Anterior cingulate cortex (tissue), 58 donors: ENCODE results near the gene GABRB1.

Source experiments
- DNase-seq, 58 donors: peaks; one replicate each; lab custom pipeline; 2025; lab: John Stamatoyannopoulos, UW

Gene GABRB1

DNA sequence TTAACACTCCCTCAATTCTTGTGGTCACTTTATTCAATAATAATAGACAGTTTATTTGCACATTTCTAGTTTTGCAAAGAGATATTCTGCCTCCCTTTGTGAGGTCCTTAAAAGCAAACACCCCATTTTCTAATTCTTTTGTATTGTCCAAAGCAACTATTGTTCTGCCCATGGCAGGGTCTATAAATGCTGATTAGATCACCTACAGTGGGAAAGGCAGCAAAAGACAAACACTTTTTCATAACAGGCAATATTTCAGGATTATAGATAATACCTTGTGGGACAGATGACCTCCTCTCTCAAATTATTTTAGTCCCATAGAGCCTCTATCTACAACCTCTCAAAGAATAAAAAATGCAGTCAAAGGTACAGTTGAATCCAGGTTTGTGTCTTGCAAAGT is 403.6 kb downstream of the GABRB1 start:
- DNase-seq = no peak

DNA sequence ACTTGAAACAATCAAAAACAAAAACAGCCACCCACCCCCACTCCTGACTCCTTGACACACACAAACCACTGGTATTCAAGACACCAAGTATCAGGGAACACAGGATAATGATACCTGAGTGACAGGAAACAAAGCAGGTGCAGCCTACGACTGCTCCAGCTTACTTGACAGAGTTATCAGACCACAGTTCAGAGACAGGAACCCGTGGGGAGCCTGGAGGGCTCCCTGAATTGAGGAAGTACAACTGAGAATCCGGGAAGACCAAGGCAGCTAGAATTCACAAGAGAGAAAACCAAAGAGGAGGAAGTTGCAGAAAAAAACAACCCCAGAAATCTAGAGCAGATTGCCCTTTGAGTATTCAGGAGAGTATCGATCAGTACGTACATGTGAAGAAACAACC is 411.6 kb downstream of the GABRB1 start:
- DNase-seq = peak in 8 of 58 donors; percentile 0 to 23 (median 5)

DNA sequence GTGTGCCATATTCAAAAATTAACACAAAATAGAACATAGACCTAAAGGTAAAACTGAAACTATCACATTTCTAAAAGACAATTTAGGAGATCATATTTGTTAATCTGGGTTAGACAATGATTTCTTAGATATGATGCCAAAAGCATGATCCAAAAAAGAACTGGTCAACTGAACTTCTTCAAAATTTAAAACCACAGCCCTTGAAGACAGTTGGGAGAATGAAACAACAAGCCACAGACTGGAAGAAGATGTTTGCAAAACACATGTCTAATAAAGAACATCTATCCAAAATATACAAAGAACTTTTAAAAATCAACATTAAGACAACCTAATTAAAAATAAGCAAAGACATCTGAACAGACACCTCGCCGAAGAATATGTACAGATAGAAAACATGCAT is 412.7 kb downstream of the GABRB1 start:
- no peak for DNase-seq

DNA sequence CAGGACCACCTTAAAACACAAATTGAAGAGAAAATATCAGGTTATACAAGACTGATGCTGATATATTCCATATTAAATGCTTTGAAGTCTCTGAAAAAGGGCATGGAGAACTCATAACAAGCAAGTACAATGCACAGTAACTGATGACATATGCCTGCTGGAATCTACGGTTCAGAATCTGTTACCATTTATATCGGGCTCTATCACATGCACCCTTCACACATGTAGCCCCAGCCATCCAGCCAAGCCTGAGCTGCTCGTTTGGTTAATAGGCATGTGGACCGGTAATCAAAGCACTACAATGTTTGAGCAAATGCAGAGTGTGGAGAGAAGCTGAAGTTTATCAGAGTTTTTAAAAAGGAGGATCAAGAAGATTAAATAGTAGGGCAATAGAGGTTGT is 420.3 kb downstream of the GABRB1 start:
- DNase-seq = no peak

DNA sequence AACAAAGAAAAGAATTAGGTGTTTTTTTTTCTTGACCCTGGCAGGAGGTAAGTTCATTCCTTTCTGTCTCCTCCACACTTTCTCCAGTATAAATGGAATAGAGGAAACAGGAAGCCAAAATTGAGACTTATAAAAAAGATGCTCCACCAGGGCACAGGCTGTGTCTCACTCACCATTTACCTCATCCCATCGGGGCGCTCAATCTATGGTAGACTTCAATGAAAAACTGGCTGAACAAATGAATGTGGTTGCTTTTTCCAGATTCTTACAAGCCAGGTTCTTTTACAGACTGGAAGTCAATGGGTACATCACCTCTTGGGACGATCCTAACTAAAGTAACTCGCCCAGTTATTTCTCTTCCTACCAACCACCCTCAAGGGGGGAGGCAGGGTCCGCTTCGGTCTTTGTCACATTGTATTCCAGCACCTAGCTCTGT is 431.4 kb downstream of the GABRB1 start:
- DNase-seq = no peak

DNA sequence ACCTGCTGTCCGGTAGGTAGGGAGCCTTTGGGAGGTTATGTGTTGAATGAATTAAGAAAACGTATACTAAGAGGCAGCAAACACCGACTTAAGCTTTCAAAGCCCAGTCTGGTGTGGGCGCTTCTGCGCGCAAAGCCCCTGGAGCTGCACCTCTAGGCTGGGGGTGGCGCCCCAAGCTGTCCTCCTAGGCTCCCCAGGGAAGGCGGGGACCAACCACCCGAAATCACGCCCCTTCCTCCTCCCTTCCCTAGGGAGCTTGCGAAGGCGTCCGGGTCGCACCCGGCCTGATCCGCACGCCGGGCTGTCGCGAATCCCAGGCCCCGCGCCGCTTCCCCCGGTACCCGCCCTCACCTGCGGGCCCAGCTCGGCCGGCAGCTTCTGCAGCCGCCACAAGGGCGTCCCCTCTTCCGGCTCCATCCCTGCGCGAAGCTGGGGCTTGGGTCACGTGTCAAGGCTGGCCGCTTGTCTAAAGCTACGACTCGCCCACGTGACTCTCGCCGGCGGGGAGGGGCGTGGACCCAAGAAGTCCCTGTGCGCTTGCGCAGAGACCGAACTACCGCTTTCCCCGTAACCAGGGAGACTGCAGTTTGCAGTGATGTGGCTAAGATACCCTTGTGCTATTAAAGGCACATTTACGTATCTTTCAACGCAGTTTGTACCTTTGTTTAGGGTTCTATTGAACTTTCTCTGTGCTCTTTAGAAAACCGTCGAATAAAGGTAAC is 432.0 kb downstream of the GABRB1 start, which contains the start of gene COMMD8:
COMMD8 (minus strand) TSS at position 468 of the 722 bp plus-strand sequence; CDS start at position 417, 51 bp downstream.
- peak; percentile 63 to 99 (median 94) for DNase-seq

DNA sequence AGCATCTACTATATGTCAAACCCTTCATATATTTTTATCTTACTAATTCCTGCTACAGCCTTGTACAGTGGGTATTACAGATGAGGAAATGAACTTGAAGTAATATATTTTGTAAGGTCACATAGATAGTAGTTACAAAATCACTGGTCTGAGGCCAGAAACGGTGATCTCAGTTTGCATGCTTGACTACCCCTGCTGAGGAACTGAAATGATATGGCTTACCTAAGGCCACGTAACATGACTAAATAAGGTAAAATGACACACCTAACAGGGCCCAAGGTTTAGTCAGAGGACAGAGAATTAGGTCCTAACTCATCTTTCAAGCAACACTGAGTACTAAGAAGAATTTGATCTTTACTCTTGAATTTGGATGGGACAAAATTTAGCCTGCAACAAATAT is 433.6 kb downstream of the GABRB1 start:
- DNase-seq = no peak

DNA sequence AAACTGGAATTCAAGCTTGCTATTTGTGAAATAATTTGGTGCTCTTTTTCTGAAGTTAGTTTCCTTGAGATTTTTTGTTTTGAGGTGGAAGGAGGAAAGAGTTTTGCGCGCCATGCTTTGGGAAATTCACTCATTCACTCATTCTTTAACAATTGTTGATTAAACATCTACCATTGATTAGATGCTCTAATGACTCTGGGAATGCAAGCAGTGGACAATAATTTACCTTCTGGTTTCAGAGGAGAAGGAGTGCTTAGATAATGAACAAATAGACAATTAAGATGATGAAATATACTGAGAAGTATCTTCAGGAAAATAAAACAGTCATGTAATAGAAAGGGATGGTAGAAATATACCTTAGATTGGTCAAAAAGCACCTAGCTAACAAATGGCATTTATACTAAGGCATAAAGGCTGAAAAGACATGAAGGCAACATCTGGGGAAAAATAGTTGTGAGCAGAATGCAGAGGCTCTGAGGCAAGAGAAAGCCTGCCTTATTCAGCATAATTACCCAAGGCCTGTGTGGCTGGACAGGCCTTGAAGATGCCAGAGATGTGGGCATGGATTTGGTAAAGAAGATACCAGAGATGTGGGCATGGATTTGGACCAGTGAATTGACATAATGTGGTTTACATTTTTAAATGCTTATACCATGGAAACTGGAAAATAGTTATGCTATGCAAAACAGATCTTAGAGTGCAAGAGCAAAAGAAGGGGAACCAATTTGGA is 434.9 kb downstream of the GABRB1 start:
- no peak for DNase-seq

DNA sequence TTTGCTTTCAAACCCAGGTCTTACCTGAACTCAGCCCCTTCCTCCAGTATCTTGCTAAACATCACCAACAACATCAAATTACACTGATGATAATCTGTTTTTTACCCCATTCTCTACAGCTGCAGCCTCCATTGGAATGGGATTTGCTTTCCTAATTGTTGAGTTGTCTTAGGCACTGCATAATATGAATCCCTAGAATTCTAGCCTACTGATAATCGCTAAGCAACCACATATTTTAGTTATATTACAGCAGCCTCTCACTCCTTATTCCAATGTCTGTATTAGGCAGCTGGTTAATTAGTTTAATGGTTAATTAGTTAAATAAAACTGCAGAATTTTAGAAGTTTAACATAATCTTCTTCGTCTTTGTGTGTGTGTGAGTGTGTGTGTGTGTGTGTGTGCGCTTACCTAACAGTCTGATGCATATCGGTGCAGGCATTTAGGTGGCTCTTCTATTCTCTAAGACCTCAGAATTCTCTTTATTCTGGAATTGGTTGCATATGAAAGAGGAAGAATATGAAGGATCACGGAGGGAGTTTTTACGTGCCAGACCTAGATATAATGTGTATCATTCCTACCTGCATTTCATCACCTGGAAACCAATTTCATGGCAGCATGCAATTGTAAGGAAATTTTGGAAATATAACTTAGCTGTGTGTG is 437.5 kb downstream of the GABRB1 start:
- DNase-seq = no peak

DNA sequence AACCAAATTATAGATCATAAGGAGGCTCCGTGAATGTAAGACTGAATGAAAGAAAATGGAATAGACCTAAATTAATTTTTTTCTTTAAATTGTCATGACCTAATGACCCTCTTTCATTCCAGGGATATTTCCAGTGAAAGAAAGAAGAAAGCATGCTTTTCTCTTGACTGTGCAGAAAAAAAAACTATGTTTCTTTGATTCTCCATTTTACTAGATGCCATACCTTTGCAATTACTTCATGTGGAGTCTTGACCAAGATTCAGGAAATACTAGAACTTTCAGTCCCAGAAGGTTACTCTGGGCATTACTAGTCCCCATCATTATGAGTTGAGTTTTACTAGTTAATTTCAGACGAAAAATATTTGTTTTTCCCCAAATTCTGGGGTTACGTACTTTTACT is 438.6 kb downstream of the GABRB1 start:
- DNase-seq = no peak

DNA sequence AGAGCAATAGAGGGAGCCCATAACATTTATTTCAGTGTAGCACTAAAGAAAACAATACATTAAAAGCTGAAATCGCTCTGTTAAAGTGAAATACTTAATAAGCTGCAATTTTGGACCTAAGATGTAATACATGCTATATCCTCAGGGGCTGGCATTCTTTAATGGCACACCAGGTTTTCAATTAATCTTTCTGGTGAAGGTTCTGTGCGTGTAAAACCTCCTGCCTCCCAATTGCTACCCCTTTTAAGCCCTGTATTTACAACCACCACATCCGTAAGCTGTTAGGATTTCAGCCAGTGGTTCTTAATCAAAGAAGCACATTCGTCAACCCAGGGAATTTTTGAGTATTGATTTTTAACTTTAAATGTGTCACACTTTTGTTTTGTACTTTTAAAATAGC is 439.7 kb downstream of the GABRB1 start:
- no peak for DNase-seq

DNA sequence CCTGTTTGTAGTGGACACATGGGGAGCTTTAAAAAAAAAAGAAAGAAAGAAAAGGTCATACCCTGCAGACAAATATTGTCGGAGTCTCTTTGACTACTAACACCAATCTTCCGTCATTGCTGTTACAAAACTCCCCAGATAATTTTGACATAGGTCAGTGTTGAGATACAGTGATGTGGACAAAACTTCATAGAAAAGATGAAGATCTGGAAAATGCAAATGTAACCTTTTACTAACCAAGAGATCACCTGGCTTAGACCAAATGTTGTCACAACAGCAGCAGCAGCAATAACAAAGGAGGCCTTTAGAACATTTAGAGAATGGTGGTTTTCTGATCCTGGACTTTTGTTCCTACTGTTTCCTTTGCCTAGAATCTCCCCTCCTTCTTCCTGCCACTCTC is 440.2 kb downstream of the GABRB1 start:
- DNase-seq = no peak

DNA sequence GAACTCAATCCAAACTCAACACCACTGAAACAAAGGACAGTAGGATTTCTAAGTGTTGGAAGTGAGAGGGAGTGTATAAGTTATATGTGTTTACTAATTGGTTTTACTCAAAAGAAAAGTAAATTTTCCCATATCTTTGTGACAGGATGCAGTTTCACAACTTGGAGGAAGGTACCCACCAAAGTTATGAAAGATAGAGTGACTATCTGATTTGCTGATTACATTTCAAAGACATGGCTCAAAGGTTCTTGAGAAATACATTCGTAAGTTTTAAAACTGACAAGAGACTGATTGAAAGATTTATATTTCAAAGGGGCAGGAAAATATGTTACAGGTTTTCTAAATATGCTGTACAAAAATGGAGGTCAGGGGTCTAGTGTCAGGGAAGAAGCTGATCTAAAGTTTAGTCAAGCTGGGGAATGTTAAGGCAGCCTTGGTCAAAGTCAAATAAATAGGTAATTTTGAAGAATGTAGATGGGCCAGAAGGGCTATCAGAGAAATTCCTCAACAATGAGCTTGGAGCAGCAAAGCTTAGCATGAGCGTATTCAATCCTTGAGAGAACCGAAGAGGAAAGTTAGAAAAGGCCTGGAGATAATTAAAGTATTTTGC is 441.9 kb downstream of the GABRB1 start:
- DNase-seq = no peak

DNA sequence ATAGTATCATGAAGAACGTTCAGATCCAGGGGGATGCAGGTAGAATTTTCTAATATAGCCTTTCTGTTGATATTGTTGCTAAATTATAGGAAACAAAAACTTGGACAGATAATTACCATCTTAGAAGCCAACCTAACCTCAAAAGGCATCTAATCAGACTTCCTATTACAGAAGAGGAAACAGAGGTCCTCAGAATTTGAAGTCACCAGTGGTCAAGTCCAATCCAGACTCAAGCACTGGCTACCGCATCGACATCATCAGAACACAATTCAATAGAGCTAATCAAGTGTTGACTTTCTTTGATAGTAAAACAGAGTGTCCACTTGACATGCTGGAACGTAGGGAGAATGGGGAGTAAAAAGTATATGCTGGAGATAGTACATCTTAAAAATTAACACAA is 443.4 kb downstream of the GABRB1 start:
- DNase-seq = no peak

DNA sequence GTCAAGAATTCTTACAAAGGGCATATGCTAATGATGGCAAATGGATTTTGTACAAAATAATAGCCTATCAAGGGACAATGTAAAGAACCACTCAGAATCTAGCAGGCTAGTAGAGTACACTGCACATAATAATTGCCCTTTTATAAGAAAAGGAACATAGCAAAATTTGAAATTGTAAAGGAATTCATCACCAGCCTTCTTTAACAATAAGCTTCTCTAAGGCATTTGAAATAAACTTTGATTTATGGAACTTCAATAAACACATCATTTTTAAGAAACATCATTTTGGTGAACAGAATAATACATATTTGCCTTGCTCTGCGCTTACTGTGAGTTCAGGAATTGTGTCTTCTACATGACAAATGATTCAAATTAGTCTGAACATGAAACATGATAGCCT is 444.0 kb downstream of the GABRB1 start:
- no peak for DNase-seq
